SU-DHL-6 (cell line): ENCODE data around the gene AADACL4.

ENCODE experiments used
- EZH2phosphoT487 ChIP-seq: fragments of 200-600 bp; sonication (generic), shearing (Covaris generic); conservative IDR thresholded peaks from 2 replicates; pipeline ENCODE4 v1.6.1; 2018; ENCODE audit warnings: mild to moderate bottlenecking, antibody characterized with exemption, low read length, moderate library complexity, mixed read lengths
- TF ChIP-seq, protein P1 (sequence below): fragments of 200-600 bp; sonication (generic); IDR thresholded peaks from one replicate; pipeline ENCODE4 v1.5.1; 2017; ENCODE audit warnings: antibody characterized with exemption, mild to moderate bottlenecking, low read length, moderate library complexity; ENCODE audit not compliant: insufficient read depth, poor library complexity, severe bottlenecking

DNA sequence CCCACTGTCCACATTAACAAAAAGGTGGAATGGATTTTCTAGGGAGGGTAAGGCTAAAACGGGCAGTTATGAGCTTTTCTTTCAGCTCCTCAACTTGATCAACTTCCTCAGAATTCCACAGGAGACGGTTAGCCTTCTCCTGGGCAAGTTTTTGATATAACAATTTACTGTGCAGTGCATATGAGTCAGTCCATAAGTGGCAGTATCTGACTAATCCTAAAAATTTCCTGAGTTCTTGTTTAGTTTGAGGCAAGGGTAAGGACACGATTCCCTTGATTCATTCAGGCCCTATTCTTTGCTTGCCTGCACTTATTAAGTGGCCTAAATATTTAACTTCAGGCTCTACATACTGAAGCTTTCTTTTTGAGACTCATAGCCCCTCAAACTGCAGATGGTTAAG, 65.8 kb downstream of the AADACL4 start:
- TF ChIP-seq, protein P1, sequence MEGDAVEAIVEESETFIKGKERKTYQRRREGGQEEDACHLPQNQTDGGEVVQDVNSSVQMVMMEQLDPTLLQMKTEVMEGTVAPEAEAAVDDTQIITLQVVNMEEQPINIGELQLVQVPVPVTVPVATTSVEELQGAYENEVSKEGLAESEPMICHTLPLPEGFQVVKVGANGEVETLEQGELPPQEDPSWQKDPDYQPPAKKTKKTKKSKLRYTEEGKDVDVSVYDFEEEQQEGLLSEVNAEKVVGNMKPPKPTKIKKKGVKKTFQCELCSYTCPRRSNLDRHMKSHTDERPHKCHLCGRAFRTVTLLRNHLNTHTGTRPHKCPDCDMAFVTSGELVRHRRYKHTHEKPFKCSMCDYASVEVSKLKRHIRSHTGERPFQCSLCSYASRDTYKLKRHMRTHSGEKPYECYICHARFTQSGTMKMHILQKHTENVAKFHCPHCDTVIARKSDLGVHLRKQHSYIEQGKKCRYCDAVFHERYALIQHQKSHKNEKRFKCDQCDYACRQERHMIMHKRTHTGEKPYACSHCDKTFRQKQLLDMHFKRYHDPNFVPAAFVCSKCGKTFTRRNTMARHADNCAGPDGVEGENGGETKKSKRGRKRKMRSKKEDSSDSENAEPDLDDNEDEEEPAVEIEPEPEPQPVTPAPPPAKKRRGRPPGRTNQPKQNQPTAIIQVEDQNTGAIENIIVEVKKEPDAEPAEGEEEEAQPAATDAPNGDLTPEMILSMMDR = no peak
- TF ChIP-seq EZH2phosphoT487 = no peak
